ENCODE measurements around the gene SLC24A3. TPM values are rescaled to one million over a fixed set of nuclear protein-coding genes. Genes with fewer than 3 reads are reported as not detected.

SLC24A3 gene
- total RNA-seq, 1 experiment from 2014 or later = 0.14 TPM

- no peak overlapping the region for H3K27ac Mint-ChIP-seq (ENCODE audit: unreplicated experiment)
These were observed 479.7 kb downstream of the SLC24A3 start for GRCh38 chr20:19692100-19692499.

GRCh38 chr20:19692685-19693119 is 480.3 kb downstream of the SLC24A3 start:
- BruUV-seq (replicated peaks) = no TSS peak
- H3K27ac Mint-ChIP-seq (ENCODE audit: unreplicated experiment) = no peak overlapping the region
- H3K27me3 ChIP-seq (replicated peaks; ENCODE audit: control insufficient read depth, insufficient read depth, low read length) = no peaks in the 10 kb centered on the region
- POLR2A ChIA-PET = no interaction called here
- CTCF ChIA-PET = interaction anchor here (0.7 to 1.9 kb wide), 4 partner anchors 21 to 230 kb away, joined by 3 to 11 read pairs (median 4); no protein-coding TSS in a partner anchor
- H3K4me3 ChIP-seq (ENCODE audit: low read depth, low read length) = no peak overlapping the region
- TF ChIP-seq, protein P1, sequence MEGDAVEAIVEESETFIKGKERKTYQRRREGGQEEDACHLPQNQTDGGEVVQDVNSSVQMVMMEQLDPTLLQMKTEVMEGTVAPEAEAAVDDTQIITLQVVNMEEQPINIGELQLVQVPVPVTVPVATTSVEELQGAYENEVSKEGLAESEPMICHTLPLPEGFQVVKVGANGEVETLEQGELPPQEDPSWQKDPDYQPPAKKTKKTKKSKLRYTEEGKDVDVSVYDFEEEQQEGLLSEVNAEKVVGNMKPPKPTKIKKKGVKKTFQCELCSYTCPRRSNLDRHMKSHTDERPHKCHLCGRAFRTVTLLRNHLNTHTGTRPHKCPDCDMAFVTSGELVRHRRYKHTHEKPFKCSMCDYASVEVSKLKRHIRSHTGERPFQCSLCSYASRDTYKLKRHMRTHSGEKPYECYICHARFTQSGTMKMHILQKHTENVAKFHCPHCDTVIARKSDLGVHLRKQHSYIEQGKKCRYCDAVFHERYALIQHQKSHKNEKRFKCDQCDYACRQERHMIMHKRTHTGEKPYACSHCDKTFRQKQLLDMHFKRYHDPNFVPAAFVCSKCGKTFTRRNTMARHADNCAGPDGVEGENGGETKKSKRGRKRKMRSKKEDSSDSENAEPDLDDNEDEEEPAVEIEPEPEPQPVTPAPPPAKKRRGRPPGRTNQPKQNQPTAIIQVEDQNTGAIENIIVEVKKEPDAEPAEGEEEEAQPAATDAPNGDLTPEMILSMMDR (IDR thresholded peaks at IDR 0.05; ENCODE audit: insufficient read depth in 1 of 2, low read depth in 1 of 2, low read length in 1 of 2, severe bottlenecking in 1 of 2, unreplicated experiment in 1 of 2) = peak; percentile 90
- peak; percentile 55 to 73 for DNase-seq
- peak overlapping the region; percentile 27 for H3K4me3 Mint-ChIP-seq (ENCODE audit: unreplicated experiment)
- H3K4me1 ChIP-seq = 0 out of 2 replicates have a peak, but pooled peaks cover 8% of the 10 kb centered on the region
- peaks cover 15% of the 10 kb centered on the region for H3K4me1 Mint-ChIP-seq (ENCODE audit: low read depth, unreplicated experiment)
- H3K9me3 ChIP-seq = no peaks in the 10 kb centered on the region
- no peaks in the 10 kb centered on the region for H3K27me3 Mint-ChIP-seq (ENCODE audit: insufficient read depth, unreplicated experiment)
- H3K36me3 Mint-ChIP-seq (ENCODE audit: insufficient read depth, unreplicated experiment) = no peaks in the 10 kb centered on the region
- no peaks in the 10 kb centered on the region for H3K36me3 ChIP-seq (ENCODE audit: control insufficient read depth, insufficient read depth, low read length)
- no peaks in the 10 kb centered on the region for H3K9me3 Mint-ChIP-seq (ENCODE audit: unreplicated experiment)
- intact Hi-C loops (cut with micrococcal nuclease; ENCODE audit: unreplicated experiment) = loop anchor here (1.0 to 5.0 kb wide), 4 partner anchors 64 to 195 kb away; no protein-coding TSS in a partner anchor

More at GRCh38 chr20:19692100-19692499, 479.7 kb downstream of the SLC24A3 start:
- Histone ChIP-seq H3K9me3 (no peaks in the 10 kb centered on the region), H3K27me3 (replicated peaks; ENCODE audit: control insufficient read depth, insufficient read depth, low read length) (no peaks in the 10 kb centered on the region), H3K4me1 (0 out of 2 replicates have a peak, but pooled peaks cover 8% of the 10 kb centered on the region), H3K36me3 (ENCODE audit: control insufficient read depth, insufficient read depth, low read length) (no peaks in the 10 kb centered on the region), H3K4me3 (ENCODE audit: low read depth, low read length) (no peak overlapping the region)
- peaks cover 2% of the 10 kb centered on the region for H3K9me3 Mint-ChIP-seq (ENCODE audit: unreplicated experiment)
- TF ChIP-seq, protein P1 (IDR thresholded peaks at IDR 0.05; ENCODE audit: insufficient read depth in 1 of 2, low read depth in 1 of 2, low read length in 1 of 2, severe bottlenecking in 1 of 2, unreplicated experiment in 1 of 2) = no peak
- no peak overlapping the region for H3K4me3 Mint-ChIP-seq (ENCODE audit: unreplicated experiment)
- no peaks in the 10 kb centered on the region for H3K36me3 Mint-ChIP-seq (ENCODE audit: insufficient read depth, unreplicated experiment)
- H3K4me1 Mint-ChIP-seq (ENCODE audit: low read depth, unreplicated experiment) = peaks cover 15% of the 10 kb centered on the region
- no peak for DNase-seq
- CTCF ChIA-PET = interaction anchor here (0.7 to 1.9 kb wide), 2 partner anchors 110 kb away, joined by 3 to 11 read pairs; no protein-coding TSS in a partner anchor
- BruUV-seq (replicated peaks) = no TSS peak
- POLR2A ChIA-PET = no interaction called here
- intact Hi-C loops (cut with micrococcal nuclease; ENCODE audit: unreplicated experiment) = loop anchor here (1.0 to 5.0 kb wide), 4 partner anchors 64 to 195 kb away; no protein-coding TSS in a partner anchor
- H3K27me3 Mint-ChIP-seq (ENCODE audit: insufficient read depth, unreplicated experiment) = no peaks in the 10 kb centered on the region

GRCh38 chr20:19693508-19693907 is 481.1 kb downstream of the SLC24A3 start:
- Histone ChIP-seq H3K4me3 (ENCODE audit: low read depth, low read length) (no peak overlapping the region), H3K4me1 (0 out of 2 replicates have a peak, but pooled peaks cover 8% of the 10 kb centered on the region), H3K36me3 (ENCODE audit: control insufficient read depth, insufficient read depth, low read length) (no peaks in the 10 kb centered on the region), H3K9me3 (no peaks in the 10 kb centered on the region), H3K27me3 (replicated peaks; ENCODE audit: control insufficient read depth, insufficient read depth, low read length) (no peaks in the 10 kb centered on the region)
- peaks cover 15% of the 10 kb centered on the region for H3K4me1 Mint-ChIP-seq (ENCODE audit: low read depth, unreplicated experiment)
- no TSS peak for BruUV-seq (replicated peaks)
- no peaks in the 10 kb centered on the region for H3K9me3 Mint-ChIP-seq (ENCODE audit: unreplicated experiment)
- no peak overlapping the region for H3K27ac Mint-ChIP-seq (ENCODE audit: unreplicated experiment)
- TF ChIP-seq, protein P1 (IDR thresholded peaks at IDR 0.05; ENCODE audit: insufficient read depth in 1 of 2, low read depth in 1 of 2, low read length in 1 of 2, severe bottlenecking in 1 of 2, unreplicated experiment in 1 of 2) = no peak
- no peaks in the 10 kb centered on the region for H3K27me3 Mint-ChIP-seq (ENCODE audit: insufficient read depth, unreplicated experiment)
- intact Hi-C loops (cut with micrococcal nuclease; ENCODE audit: unreplicated experiment) = loop anchor here (5.0 kb wide), 1 partner anchor 194 kb away; no protein-coding TSS in a partner anchor
- H3K36me3 Mint-ChIP-seq (ENCODE audit: insufficient read depth, unreplicated experiment) = no peaks in the 10 kb centered on the region
- ChIA-PET POLR2A (no interaction called here), CTCF (interaction anchor here (0.6 to 1.9 kb wide), 6 partner anchors 8 to 394 kb away, joined by 3 to 11 read pairs (median 4); no protein-coding TSS in a partner anchor)
- no peak for DNase-seq
- H3K4me3 Mint-ChIP-seq (ENCODE audit: unreplicated experiment) = no peak overlapping the region
